Measurements from ENCODE around the gene TAF4. TPM values are rescaled to one million over a fixed set of nuclear protein-coding genes. Genes with fewer than 3 reads are reported as not detected.

The TAF4 gene
- total and polyA plus RNA-seq, 7 donors = 3.6 to 13.3 (median 8.9) TPM

DNA sequence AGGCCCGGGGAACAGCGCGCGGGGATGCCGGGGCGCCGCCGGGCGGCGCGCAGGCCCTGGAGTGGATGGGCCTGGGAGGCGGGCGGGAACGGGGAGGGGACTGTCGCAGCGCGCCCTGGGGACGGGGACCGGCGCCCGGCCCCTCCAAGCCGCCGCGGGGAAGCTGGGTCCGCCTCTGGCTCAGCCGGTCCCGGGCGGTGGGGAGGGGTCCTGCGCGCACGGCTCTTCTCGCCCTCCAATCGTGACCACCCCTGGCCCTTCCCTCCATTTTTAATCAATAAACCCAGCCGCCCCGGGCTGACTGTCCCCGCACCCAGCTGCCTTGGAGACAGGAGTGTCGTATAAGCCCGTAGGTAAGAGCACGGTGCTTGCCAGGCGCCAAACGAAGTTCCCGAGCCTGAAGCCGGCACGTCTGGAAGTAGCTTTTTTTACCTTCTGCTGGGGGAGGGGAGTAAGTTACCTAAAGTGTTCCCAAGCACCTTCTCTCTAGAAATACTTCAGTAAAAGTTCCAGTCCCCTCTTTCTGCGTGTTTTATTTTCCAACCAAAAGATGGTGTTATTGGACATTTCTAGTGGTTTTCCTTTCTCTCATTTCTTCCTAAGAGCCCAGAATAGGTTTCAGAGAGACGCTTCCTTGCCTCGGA is 780 bp upstream of the TAF4 start:
- intact Hi-C loops (cut with DNase I) = loop anchor here (1.0 to 5.0 kb wide), 3 partner anchors 55 to 116 kb away; partner anchors contain the start of genes MTG2, PSMA7 and SS18L1
- DNase-seq = no peak

DNA sequence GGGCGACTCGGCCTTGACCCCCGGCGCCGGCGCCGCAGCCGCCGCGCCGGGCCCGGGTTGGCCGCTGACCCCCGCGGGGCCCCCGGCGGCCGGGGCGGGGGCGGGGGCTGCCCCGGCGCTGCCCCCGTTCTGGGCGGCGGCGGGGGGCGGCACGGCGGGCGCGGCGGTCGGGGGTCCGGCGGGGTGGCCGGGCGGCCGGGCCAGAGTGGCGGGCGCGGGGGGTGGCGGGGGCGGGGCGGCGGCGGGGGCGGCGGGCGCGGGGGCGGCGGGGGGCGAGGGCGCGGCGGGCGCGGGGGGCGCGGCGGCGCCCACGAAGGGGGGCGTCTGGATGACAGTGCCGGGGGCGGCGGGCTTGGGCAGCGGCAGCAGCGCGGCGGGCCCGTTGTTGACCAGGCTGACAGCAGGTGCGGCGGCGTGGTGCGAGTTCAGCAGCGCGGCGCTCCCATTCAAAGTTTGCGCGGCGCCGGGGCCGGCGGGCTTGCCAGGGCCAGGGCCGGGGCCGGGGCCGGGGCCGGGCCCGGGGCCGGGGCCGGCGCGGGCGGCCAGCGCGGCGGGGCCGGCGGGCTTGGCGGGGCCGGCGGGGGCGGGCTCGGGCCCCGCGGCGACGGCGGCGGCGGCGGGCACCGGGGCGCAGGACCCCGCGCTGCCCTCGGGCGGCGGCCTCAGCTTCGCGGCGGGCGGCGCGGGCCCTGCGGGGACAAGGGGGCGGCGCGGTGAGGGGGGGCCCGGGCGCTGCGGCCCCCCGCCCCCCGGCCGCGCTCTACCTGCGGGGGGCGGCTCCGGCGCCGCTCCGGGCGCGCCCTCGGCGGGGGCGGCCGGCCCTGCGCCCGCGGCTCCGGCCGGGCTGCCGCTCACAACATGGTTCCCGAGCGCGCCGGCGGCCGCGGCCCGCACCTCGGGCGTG is 659 bp downstream of the TAF4 start:
- DNase-seq = no peak
- Histone ChIP-seq H3K9me3 (no peaks in the 10 kb centered on the region), H3K36me3 (no peaks in the 10 kb centered on the region), H3K27me3 (no peaks in the 10 kb centered on the region), H3K4me3 (peak overlapping the region; percentile 40 to 73 (median 72)), H3K4me1 (peaks cover 0 to 54% (median 44%) of the 10 kb centered on the region in 4 donors), H3K27ac (peak overlapping the region; percentile 75 to 91 (median 83))
- intact Hi-C loops (cut with DNase I) = loop anchor here (5.0 kb wide), 1 partner anchor 117 kb away; the partner anchor contains the start of gene MTG2
- TF ChIP-seq, protein P1, sequence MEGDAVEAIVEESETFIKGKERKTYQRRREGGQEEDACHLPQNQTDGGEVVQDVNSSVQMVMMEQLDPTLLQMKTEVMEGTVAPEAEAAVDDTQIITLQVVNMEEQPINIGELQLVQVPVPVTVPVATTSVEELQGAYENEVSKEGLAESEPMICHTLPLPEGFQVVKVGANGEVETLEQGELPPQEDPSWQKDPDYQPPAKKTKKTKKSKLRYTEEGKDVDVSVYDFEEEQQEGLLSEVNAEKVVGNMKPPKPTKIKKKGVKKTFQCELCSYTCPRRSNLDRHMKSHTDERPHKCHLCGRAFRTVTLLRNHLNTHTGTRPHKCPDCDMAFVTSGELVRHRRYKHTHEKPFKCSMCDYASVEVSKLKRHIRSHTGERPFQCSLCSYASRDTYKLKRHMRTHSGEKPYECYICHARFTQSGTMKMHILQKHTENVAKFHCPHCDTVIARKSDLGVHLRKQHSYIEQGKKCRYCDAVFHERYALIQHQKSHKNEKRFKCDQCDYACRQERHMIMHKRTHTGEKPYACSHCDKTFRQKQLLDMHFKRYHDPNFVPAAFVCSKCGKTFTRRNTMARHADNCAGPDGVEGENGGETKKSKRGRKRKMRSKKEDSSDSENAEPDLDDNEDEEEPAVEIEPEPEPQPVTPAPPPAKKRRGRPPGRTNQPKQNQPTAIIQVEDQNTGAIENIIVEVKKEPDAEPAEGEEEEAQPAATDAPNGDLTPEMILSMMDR (IDR thresholded peaks at IDR 0.05) = no peak
- 1% methylated on average over 165 of the region's 165 CpGs for WGBS, 2 donors

More for the DNA sequence above, 780 bp upstream of the TAF4 start:
- Histone ChIP-seq H3K27ac (peak overlapping the region; percentile 85 to 91 (median 88)), H3K4me1 (peaks cover 0 to 59% (median 49%) of the 10 kb centered on the region in 4 donors), H3K36me3 (no peaks in the 10 kb centered on the region), H3K4me3 (peak overlapping the region; percentile 51 to 73 (median 72)), H3K27me3 (no peaks in the 10 kb centered on the region), H3K9me3 (no peaks in the 10 kb centered on the region)
- peak in 1 of 4 donors; percentile 9 for TF ChIP-seq POLR2AphosphoS5 (IDR thresholded peaks at IDR 0.05)
- TF ChIP-seq, protein P1 (IDR thresholded peaks at IDR 0.05) = no peak
- 1% methylated on average over 47 of the region's 47 CpGs for WGBS, 2 donors

DNA sequence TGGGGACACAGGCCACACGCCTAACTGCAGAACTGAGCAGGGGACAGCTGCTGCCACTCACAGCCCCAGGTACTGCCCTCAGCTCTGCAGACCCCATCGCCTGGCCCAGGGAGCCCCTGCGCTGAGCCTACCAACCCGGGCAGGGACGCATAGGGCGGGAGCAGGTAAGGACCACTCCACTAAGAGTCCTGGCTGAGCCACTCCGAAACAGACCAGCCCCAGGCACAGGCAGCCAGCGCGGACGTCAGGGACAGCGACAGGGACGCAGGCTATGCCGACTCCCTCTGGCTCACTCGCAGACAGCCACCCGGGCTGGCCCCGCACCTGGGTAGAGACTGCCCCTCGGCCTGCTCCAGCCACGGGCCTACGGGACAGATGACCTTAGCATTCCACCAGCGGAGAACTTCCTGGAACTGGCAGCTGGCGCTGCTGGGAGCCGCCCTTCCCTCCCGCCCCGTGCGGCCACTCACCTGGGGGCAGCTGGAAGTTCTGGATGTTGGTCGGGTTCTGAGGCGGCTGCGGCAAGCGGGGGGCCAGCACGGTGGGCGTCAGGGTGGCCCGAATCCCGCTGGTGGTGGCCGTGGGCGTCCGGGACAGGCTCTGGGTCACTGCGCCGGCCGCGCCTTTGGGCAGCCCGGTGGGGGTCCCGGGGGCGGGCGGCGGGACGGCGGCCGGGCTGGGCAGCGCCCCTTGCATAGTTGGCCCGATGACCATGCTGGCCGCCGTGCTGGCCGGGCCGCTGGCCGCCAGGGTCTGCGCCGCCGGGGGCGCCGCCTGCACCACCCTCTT is 1.5 kb downstream of the TAF4 start:
- H3K27me3 ChIP-seq = no peaks in the 10 kb centered on the region
- peak overlapping the region in 3 of 4 donors; percentile 56 to 66 (median 59) for H3K27ac ChIP-seq
- TF ChIP-seq POLR2AphosphoS5 (IDR thresholded peaks at IDR 0.05) (no peak), POLR2A (IDR thresholded peaks at IDR 0.05) (no peak), EP300 (IDR thresholded peaks at IDR 0.05) (no peak)
- TF ChIP-seq, protein P1 (IDR thresholded peaks at IDR 0.05) = no peak
- intact Hi-C loops (cut with DNase I) = loop anchor here (2.0 kb wide), 1 partner anchor 37 kb away; no protein-coding TSS in a partner anchor
- no peaks in the 10 kb centered on the region for H3K9me3 ChIP-seq
- DNase-seq = no peak
- peak overlapping the region; percentile 17 to 52 (median 44) for H3K4me3 ChIP-seq
- H3K4me1 ChIP-seq = peaks cover 0 to 46% (median 38%) of the 10 kb centered on the region in 4 donors
- WGBS, 2 donors = 13 to 51% methylated on average over 60 of the region's 60 CpGs
- no peaks in the 10 kb centered on the region for H3K36me3 ChIP-seq

DNA sequence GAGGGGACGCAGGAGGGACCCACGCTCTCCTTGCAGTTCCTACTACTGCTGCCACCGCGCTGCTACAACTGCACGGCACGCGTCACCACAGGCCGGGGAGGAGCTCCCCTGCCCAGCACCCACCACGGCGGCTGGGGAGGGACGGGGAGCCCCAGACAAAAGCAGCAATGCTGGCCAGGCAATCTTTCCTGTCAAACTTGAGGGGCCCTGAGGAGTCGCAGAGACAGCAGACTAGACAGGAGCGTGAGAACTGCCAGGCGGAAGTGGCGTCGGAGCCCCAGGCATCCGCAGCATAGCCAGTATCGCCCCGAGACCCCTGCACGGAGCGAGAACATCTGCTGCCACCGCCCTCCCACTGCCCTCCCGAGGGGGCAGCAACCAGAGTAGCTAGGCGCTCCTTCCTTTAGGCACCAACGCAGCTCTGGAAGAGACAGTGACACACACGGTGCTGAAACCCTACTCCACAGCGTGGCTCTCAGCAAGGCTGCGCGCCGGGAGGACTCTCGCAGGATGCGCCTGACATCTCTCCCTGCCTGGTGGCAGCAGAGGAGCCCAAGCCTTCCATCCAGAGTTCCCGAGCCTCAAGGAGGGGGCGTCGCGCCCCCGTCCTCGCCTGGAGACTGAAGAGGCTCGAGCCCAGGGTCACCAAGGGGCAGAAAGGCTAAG is 2.2 kb downstream of the TAF4 start:
- Histone ChIP-seq H3K9me3 (no peaks in the 10 kb centered on the region), H3K27ac (peak overlapping the region in 3 of 4 donors; percentile 56 to 66 (median 59)), H3K27me3 (no peaks in the 10 kb centered on the region), H3K4me3 (peak overlapping the region; percentile 17 to 52 (median 44)), H3K36me3 (no peaks in the 10 kb centered on the region), H3K4me1 (peaks cover 0 to 45% (median 38%) of the 10 kb centered on the region in 4 donors)
- no peak for DNase-seq
- intact Hi-C loops (cut with DNase I) = loop anchor here (2.0 kb wide), 1 partner anchor 37 kb away; no protein-coding TSS in a partner anchor
- no peak for TF ChIP-seq POLR2A (IDR thresholded peaks at IDR 0.05)
- TF ChIP-seq POLR2AphosphoS5 (IDR thresholded peaks at IDR 0.05) = peak in 1 of 4 donors; percentile 45
- 78 to 81% methylated on average over 39 of the region's 39 CpGs for WGBS, 2 donors

All from sigmoid colon (tissue), 7 donors.